DMS79 treated with DMSO at 0.1 percent for 48 hours (cell line): ENCODE measurements around the gene EEIG2.

Experiments
- DNase-seq: peaks from one replicate; lab custom pipeline; 2025; lab: John Stamatoyannopoulos, UW

Gene EEIG2

GRCh38 chr1:108584428-108584856 lies 24.5 kb downstream of the EEIG2 start:
- DNase-seq = no peak

- DNase-seq = no peak
These were observed 25.4 kb downstream of the EEIG2 start for GRCh38 chr1:108585313-108585712.

GRCh38 chr1:108590441-108590840 lies 30.5 kb downstream of the EEIG2 start:
- DNase-seq = no peak

- DNase-seq = peak; percentile 14
These were observed 31.1 kb downstream of the EEIG2 start for GRCh38 chr1:108590957-108591356.

- DNase-seq = no peak
These were observed 31.6 kb downstream of the EEIG2 start for GRCh38 chr1:108591466-108591865.

GRCh38 chr1:108592030-108592759 lies 32.3 kb downstream of the EEIG2 start:
- DNase-seq = no peak

- no peak for DNase-seq
These were observed 33.5 kb downstream of the EEIG2 start for GRCh38 chr1:108593448-108593847.

GRCh38 chr1:108595507-108595906 lies 35.6 kb downstream of the EEIG2 start:
- no peak for DNase-seq

- DNase-seq = peak; percentile 49
These were observed 37.1 kb downstream of the EEIG2 start for GRCh38 chr1:108597041-108597440.

- no peak for DNase-seq
These were observed 38.4 kb downstream of the EEIG2 start for GRCh38 chr1:108598340-108598739.

GRCh38 chr1:108600504-108600903 lies 40.6 kb downstream of the EEIG2 start:
- DNase-seq = no peak

- DNase-seq = no peak
These were observed 42.0 kb downstream of the EEIG2 start for GRCh38 chr1:108601708-108602410.

GRCh38 chr1:108605633-108606032 lies 45.7 kb downstream of the EEIG2 start:
- no peak for DNase-seq

- DNase-seq = no peak
These were observed 46.6 kb downstream of the EEIG2 start for GRCh38 chr1:108606478-108606877.

GRCh38 chr1:108609483-108610049 lies 49.7 kb downstream of the EEIG2 start:
- peak; percentile 97 for DNase-seq
